ENCODE results near the gene SCN1A. TPM values are rescaled to one million over a fixed set of nuclear protein-coding genes. Genes with fewer than 3 reads are reported as not detected.
"Not testable (repeated sequence)": the region's sequence is repeated elsewhere in the genome, so short reads cannot be mapped to it uniquely, and the experiment has no call there.

SCN1A gene
- total RNA-seq = 0.03 TPM
- long read RNA-seq = 0 reads

DNA sequence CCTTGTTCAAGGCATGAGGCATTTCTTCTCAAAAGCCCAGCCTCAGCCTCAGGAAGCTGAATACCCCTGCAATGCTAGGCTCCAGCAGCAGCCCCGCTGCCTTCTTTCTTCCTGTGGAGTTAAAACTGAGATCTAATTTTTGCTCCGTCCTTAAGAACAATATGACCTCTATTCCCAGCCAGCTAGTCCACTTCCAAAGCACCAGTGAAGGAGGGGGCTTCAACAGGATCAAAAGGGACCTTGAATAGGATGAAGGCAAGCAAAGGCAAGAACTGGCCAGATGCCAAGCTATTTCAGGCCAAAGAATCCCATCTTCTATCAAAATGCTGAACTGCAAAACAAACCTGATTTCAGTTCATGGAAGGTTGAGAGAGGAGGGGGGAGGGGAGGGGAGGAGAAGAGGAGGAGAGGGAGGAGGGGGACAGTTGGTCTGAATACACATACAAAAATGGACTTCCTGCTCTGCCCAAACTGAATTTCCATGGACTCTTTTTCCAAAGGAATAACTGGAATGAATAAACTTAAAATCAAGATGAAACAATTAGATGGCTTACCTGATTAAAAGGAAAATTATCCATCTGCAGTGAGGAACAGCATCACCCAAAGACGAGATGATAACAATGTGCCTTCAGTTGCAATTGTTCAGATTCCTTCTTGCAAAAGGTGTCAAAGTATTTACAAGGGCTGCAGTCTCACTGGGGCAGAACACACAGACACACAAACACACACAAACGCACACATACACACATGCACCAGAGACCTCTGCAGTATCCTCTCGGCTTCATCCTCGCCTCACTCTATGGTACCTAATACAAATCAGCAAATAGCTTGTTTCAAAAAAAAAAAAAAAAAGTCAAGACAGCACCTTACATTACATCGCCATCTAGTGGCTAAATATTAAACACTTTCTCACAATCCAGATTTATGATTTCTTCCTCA is at the start of gene SCN1A:
Gene SCN1A (minus strand): TSS at position 804 of the 939 bp plus-strand sequence. CDS start 54,399 bp downstream, outside the sequence.
- intact Hi-C loops (cut with DNase I) = loop anchor here (2.0 to 5.0 kb wide), 2 partner anchors 70 to 173 kb away; no protein-coding TSS in a partner anchor
- DNase-seq (ENCODE audit: low spot score) = no peak

DNA sequence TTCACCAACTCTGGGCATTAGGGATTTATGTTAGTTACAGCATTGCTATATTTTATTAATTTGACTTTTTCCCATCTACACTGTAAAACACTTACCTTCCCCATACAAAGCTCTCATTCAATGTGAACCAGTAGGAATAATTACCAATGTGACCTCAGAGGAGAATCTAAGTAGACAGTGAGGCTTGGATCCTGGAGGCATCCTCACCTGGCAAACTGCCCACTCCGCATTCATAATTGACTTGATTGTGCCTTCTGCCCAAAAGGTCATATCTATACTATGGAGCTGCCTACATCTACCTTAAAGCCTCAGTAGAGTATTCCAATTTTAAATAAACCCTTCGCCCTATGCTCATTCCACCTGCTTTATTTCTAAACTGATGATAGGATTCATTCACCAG is 45.4 kb upstream of the SCN1A start:
- intact Hi-C loops (cut with DNase I) = no loop called here
- no peak for DNase-seq (ENCODE audit: low spot score)

GRCh38 chr2:166171216-166171615 is 43.4 kb upstream of the SCN1A start:
- intact Hi-C loops (cut with DNase I) = no loop called here
- no peak for DNase-seq (ENCODE audit: low spot score)

DNA sequence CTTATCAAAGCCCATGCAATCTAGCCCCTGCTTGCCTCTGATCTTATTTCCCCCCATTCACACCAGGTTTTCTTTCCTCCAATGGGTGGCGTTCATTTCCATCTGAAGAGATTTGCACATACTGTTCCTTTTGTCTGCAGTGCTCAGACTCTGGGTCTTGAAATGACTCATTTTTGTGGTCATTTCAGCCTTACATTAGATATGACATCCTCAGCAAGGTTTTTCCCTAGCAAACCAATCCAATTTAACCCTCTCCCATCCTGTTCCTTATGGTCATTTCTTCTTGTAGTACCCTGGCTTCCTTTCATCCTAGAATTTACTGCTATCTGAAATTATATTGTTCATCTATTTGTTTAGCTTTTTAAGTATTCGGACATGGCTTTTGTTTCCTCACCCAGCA is 42.5 kb upstream of the SCN1A start:
- DNase-seq (ENCODE audit: low spot score) = no peak
- intact Hi-C loops (cut with DNase I) = no loop called here

- intact Hi-C loops (cut with DNase I) = no loop called here
- no peak for DNase-seq (ENCODE audit: low spot score)
Observed at GRCh38 chr2:166167449-166167848, 39.6 kb upstream of the SCN1A start.

DNA sequence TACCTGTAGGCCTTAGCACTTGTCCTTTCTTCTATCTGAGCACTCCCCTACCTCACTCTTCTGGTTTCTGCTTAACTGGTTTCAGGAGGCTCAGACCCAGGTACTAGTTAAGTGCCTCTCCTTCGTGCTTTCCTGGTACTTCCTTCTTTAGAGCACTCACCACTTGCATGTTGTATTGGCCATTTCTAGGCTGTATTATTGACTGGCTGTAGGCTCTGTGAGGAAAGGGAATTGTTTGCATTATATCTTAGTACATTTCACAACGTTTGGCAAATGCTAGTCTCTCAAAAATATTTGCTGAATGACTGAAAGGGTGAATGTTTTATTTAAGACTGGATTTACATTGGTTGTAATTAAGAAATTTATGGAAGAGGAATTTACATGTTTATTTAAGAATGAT is 36.0 kb upstream of the SCN1A start:
- intact Hi-C loops (cut with DNase I) = no loop called here
- no peak for DNase-seq (ENCODE audit: low spot score)

DNA sequence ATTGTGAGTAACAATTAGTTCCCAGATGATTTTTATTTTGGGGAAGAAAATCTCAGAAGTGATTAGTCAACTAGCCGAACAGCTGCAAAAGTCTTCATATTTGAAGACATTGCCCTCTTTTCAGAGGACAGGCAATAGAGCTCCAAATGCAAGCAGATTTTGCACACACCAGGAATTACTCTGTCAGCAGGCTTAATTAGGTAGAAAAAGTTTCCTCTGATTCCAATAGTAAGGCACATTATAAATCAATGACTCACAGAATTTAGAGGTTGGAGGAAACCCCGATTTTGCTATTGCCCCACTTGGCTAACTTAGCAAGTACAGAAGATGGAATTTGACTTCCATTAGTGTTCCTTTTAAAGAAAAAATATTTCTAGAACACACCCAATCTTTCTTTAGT is 30.7 kb upstream of the SCN1A start:
- intact Hi-C loops (cut with DNase I) = no loop called here
- no peak for DNase-seq (ENCODE audit: low spot score)

DNA sequence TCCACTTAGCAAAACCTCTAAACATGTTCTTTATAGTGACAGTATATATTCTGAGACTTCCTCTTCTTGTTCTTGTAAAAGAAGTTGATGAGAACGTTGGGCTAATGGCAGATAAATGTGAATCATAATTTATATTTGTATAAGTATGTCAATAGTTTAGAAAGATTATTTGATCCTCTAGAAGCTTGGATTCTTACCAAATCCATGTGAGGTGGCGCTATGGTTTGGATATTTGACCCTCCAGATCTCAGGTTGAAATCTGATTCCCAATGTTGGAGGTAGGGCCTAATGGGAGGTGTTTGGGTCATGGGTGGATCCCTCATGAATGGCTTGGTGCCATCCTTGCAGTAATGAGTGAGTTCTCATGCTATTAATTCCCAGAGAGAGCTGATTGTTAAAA is 29.8 kb upstream of the SCN1A start:
- intact Hi-C loops (cut with DNase I) = no loop called here
- DNase-seq (ENCODE audit: low spot score) = no peak

DNA sequence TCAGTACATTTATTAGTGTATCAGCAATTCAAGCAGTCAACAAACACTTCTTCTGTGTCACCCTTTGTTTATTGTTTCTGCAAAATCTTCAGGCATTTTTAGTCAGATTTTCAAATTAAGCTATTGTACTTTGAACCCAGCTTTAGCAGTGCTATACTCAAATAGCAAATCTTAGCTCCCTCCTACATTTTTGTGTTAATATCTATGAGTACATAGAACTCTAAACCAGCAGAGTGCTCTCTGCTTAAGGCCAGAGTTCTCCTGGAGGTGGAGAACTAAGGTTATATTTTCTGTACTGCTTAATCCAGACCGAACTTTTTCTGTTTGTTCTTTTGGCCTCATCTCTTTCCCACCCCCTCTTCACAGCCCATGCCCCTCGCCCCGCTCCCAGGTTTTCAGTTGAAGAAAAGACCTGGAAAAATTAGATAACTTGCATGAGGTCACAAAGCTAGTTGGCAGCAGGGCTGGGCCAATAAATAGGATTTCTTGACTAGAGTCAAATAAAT is 29.2 kb upstream of the SCN1A start:
- no peak for DNase-seq (ENCODE audit: low spot score)
- intact Hi-C loops (cut with DNase I) = no loop called here

GRCh38 chr2:166155589-166155988 is 27.8 kb upstream of the SCN1A start:
- intact Hi-C loops (cut with DNase I) = no loop called here

GRCh38 chr2:166154685-166155338 is 27.0 kb upstream of the SCN1A start:
- intact Hi-C loops (cut with DNase I) = no loop called here
- DNase-seq (ENCODE audit: low spot score) = no peak

More at GRCh38 chr2:166155589-166155988, 27.8 kb upstream of the SCN1A start:
- DNase-seq (ENCODE audit: low spot score) = no peak

GRCh38 chr2:166152064-166152463 is 24.2 kb upstream of the SCN1A start:
- intact Hi-C loops (cut with DNase I) = no loop called here
- DNase-seq (ENCODE audit: low spot score) = no peak

DNA sequence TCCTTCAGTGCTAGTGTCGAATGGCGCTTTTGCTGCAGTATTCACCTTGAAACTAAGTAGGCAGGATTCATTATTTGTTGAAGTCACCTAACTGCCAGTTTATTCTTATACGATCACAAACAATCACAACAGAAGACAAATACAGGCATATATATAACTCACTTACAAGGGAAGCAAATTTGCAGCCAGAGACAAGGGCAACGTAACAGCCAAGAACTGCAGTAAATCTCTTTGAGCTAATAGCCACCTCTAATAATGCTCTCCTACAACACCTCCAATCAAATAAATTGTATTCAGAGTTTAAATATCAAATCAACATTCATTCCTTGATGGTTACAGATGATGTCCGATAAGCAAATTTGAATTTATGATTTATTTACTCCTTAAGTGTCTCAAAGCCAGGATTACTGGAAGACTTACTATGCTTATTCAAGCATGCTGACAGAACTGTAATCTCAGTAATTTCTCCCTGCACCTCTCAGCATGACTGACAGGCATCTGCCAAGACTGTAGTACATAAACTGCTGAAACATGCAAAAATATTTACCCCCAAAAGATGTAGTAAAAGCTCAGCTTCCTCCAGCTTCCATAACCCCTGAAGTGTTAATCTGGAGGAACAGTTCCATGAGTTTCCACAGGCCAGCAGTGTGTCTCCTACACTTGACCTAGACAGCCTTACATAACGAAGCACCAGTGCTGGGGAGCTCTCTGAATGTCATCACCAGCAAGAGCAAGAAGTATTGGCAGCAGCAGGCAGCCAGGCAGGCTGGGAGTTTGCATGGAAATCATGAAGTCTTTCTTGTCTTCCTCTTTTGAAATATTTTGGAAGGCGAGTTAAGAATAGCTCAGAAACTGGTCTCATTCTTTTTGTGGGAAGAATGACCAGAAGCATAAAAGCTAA is 20.9 kb upstream of the SCN1A start:
- intact Hi-C loops (cut with DNase I) = no loop called here
- DNase-seq (ENCODE audit: low spot score) = no peak

- intact Hi-C loops (cut with DNase I) = no loop called here
- no peak for DNase-seq (ENCODE audit: low spot score)
Observed at GRCh38 chr2:166147883-166148282, 20.1 kb upstream of the SCN1A start.

GRCh38 chr2:166144071-166144470 is 16.3 kb upstream of the SCN1A start:
- DNase-seq (ENCODE audit: low spot score) = no peak
- intact Hi-C loops (cut with DNase I) = no loop called here

DNA sequence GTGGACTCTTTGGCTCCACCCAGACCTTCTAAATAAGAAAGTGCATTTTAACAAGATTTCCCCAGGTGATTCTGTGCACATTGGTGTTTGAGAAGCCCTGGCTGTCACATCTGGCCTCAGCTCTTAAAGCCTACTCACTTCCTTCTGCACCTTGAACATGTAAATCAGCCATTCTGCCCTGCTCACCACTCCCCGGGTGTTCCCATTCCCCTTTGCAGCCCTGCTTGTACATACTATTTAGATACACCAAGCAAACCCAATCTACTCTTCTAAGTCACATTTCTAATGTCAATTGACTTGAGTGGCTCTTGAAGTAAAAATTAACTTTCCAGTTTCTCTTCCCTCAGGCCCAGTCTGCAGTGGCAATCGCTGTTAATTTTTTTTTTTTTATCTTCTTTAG is 13.1 kb upstream of the SCN1A start:
- intact Hi-C loops (cut with DNase I) = no loop called here
- no peak for DNase-seq (ENCODE audit: low spot score)

- intact Hi-C loops (cut with DNase I) = no loop called here
- no peak for DNase-seq (ENCODE audit: low spot score)
Observed at GRCh38 chr2:166140475-166140874, 12.7 kb upstream of the SCN1A start.

GRCh38 chr2:166139479-166139878 is 11.7 kb upstream of the SCN1A start:
- intact Hi-C loops (cut with DNase I) = not testable (repeated sequence)

DNA sequence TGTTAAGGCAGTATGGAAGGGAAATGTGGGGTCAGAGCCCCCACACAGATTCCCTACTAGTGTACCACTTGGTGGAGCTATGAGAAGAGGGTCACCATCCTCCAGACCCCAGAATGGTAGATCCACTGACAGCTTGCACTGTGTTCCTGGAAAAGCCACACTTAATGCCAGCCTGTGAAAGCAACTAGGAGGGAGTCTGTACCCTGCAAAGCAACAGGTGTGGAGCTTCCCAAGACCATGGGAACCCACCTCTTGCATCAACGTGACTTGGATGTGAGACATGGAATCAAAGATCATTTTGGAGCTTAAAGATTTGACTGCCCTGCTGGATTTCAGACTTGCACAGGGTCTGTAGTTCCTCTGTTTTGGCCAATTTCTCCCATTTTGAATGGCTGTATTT is 10.8 kb upstream of the SCN1A start:
- intact Hi-C loops (cut with DNase I) = no loop called here
- no peak for DNase-seq (ENCODE audit: low spot score)

More at GRCh38 chr2:166139479-166139878, 11.7 kb upstream of the SCN1A start:
- DNase-seq (ENCODE audit: low spot score) = not testable (repeated sequence)

DNA sequence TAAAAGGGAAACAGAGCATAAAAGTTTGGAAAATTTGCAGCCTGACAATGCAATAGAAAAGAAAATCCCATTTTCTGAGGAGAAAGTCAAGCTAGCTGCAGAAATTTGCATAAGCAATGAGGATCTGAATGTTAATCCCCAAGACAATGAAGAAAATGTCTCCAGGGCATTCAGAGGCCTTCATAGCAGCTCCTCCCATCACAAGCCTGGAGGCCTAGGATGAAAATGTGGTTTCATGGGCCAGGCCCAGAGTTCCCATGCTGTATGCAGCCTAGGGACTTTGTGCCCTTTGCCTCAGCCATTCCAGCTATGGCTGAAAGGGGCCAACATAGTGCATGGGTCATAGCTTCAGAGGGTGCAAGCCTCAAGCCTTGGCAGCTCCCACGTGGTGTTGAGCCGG is 10.3 kb upstream of the SCN1A start:
- intact Hi-C loops (cut with DNase I) = no loop called here
- DNase-seq (ENCODE audit: low spot score) = no peak

Measured in cardiac septum (tissue), 1 donor.